SK-N-SH (cell line): Measurements from ENCODE around the gene COX6A1. TPM values are rescaled to one million over a fixed set of nuclear protein-coding genes. Genes with fewer than 3 reads are reported as not detected.

Source experiments
- CTCF ChIA-PET: fragments of 300-600, 350-600 bp; formaldehyde crosslinking; extraction: SDS; loops from one replicate; lab custom pipeline; 2021; lab: Yijun Ruan, JAX
- POLR2A ChIA-PET: fragments of 350-600 bp; sonication (Branson Sonifier 250); formaldehyde crosslinking; extraction: SDS; loops from one replicate; lab custom pipeline; 2020; ENCODE audit warnings: antibody characterized with exemption, inconsistent platforms; lab: Yijun Ruan, JAX
- DNase-seq: peaks from one replicate; pipeline ENCODE4 v3.0.0; 2012
- H2AFZ ChIP-seq: fragments of 200-600 bp; sonication (generic); 2 replicates; pipeline ENCODE4 v1.8.1; 2016; ENCODE audit warnings: antibody characterized with exemption, mild to moderate bottlenecking, low read depth
- H3F3A ChIP-seq: fragments of 200-600 bp; sonication (generic); replicated peaks from 2 replicates; pipeline ENCODE3; 2016; ENCODE audit warnings: antibody characterized with exemption, mild to moderate bottlenecking; ENCODE audit not compliant: insufficient read depth
- H3K27ac ChIP-seq, 2 experiments: fragments of 200-500 bp in 1 of 2; fragments of 200-600 bp in 1 of 2; sonication (Bioruptor generic) in 1 of 2; sonication (generic), shearing (Covaris generic) in 1 of 2; 2 replicates each; pipeline versions ENCODE4 v1.5.1 to v1.6.1; 2014 to 2016; ENCODE audit warnings: low read depth in 2 of 2, inconsistent platforms in 1 of 2, low read length in 1 of 2, mild to moderate bottlenecking in 1 of 2, mixed read lengths in 1 of 2
- H3K27me3 ChIP-seq: fragments of 200-600 bp; sonication (generic), shearing (Covaris generic); 2 replicates; pipeline ENCODE4 v1.6.1; 2016; ENCODE audit warnings: mixed run types; ENCODE audit not compliant: insufficient read depth
- H3K36me3 ChIP-seq, 2 experiments: fragments of 200-500 bp in 1 of 2; fragments of 200-600 bp in 1 of 2; sonication (Bioruptor generic) in 1 of 2; sonication (generic) in 1 of 2; replicated peaks in 1 of 2; 2 replicates each; pipeline versions ENCODE3 to v1.5.1; 2014 to 2016; ENCODE audit warnings: low read length in 1 of 2, mild to moderate bottlenecking in 1 of 2; ENCODE audit not compliant: insufficient read depth in 2 of 2, control insufficient read depth in 1 of 2
- H3K4me1 ChIP-seq, 2 experiments: fragments of 200-500 bp in 1 of 2; fragments of 200-600 bp in 1 of 2; sonication (Bioruptor generic) in 1 of 2; sonication (generic), shearing (Covaris generic) in 1 of 2; 2 replicates each; pipeline versions ENCODE4 v1.5.1 to v1.6.1; 2014 to 2016; ENCODE audit warnings: low read depth in 1 of 2, low read length in 1 of 2, mixed run types in 1 of 2; ENCODE audit not compliant: insufficient read depth in 2 of 2, control insufficient read depth in 1 of 2
- H3K4me2 ChIP-seq: fragments of 200-600 bp; sonication (generic), shearing (Covaris generic); 2 replicates; pipeline ENCODE4 v1.6.1; 2017; ENCODE audit warnings: mixed run types
- H3K4me3 ChIP-seq, 2 experiments: fragments of 200-500 bp in 1 of 2; fragments of 200-600 bp in 1 of 2; sonication (Bioruptor generic) in 1 of 2; sonication (generic), shearing (Covaris generic) in 1 of 2; 2 replicates each; pipeline versions ENCODE4 v1.5.1 to v1.8.1; 2014 to 2016; ENCODE audit warnings: low read depth in 2 of 2, inconsistent platforms in 1 of 2, low read length in 1 of 2, mild to moderate bottlenecking in 1 of 2, mixed read lengths in 1 of 2, moderate library complexity in 1 of 2
- H3K79me2 ChIP-seq: fragments of 200-600 bp; sonication (generic); 2 replicates; pipeline ENCODE4 v1.8.1; 2017; ENCODE audit warnings: mild to moderate bottlenecking; ENCODE audit not compliant: insufficient read depth
- H3K9ac ChIP-seq: fragments of 200-600 bp; sonication (generic); 2 replicates; pipeline ENCODE4 v1.6.1; 2017; ENCODE audit warnings: mixed run types
- H3K9me2 ChIP-seq: fragments of 200-600 bp; sonication (generic); 2 replicates; pipeline ENCODE4 v1.6.1; 2017; ENCODE audit warnings: mixed run types
- H3K9me3 ChIP-seq: fragments of 200-600 bp; sonication (generic); 2 replicates; pipeline ENCODE4 v1.6.1; 2017; ENCODE audit warnings: mixed run types, mild to moderate bottlenecking, moderate library complexity
- H4K20me1 ChIP-seq: fragments of 200-600 bp; sonication (generic); 2 replicates; pipeline ENCODE4 v1.6.1; 2017; ENCODE audit warnings: mild to moderate bottlenecking, mixed run types; ENCODE audit not compliant: insufficient read depth
- CHD2 ChIP-seq: fragments of 150-350 bp; IDR thresholded peaks from 2 replicates; pipeline ENCODE4 v1.6.1; 2018; ENCODE audit warnings: low read length; ENCODE audit not compliant: partially characterized antibody
- EP300 ChIP-seq, 2 experiments: IDR thresholded peaks; 2 replicates each; pipeline versions ENCODE4 v1.4.0 to v1.6.1; 2012; ENCODE audit warnings: borderline replicate concordance in 1 of 2, low read depth in 1 of 2, low read length in 1 of 2
- EZH2phosphoT487 ChIP-seq: fragments of 200-600 bp; sonication (generic); IDR thresholded peaks from 2 replicates; pipeline ENCODE4 v1.6.1; 2017; ENCODE audit warnings: low read depth, mixed run types, mild to moderate bottlenecking, antibody characterized with exemption, moderate library complexity, borderline replicate concordance
- FOXJ3 ChIP-seq: sonication (generic); formaldehyde crosslinking; IDR thresholded peaks from 2 replicates; pipeline ENCODE4 v1.5.1; 2020; ENCODE audit warnings: mild to moderate bottlenecking, missing genetic modification reagents
- FOXM1 ChIP-seq: IDR thresholded peaks from 2 replicates; pipeline ENCODE4 v1.4.0; 2012; ENCODE audit warnings: low read depth, mild to moderate bottlenecking
- MEF2A ChIP-seq: IDR thresholded peaks from 2 replicates; pipeline ENCODE4 v1.4.0; 2012; ENCODE audit warnings: low read depth, borderline replicate concordance
- NFIC ChIP-seq: IDR thresholded peaks from 2 replicates; pipeline ENCODE4 v1.4.0; 2012; ENCODE audit warnings: borderline replicate concordance
- NRF1 ChIP-seq: IDR thresholded peaks from 2 replicates; pipeline ENCODE4 v1.6.1; 2012; ENCODE audit warnings: low read depth, mild to moderate bottlenecking, low read length
- POLR2AphosphoS5 ChIP-seq: IDR thresholded peaks from 2 replicates; pipeline ENCODE4 v1.6.1; 2012; ENCODE audit warnings: low read depth, low read length
- RAD21 ChIP-seq: IDR thresholded peaks from 2 replicates; pipeline ENCODE4 v1.6.1; 2012; ENCODE audit warnings: mild to moderate bottlenecking, low read length
- RFX5 ChIP-seq: IDR thresholded peaks from 2 replicates; pipeline ENCODE4 v1.6.1; 2012; ENCODE audit warnings: mild to moderate bottlenecking, improper control_type of control experiment, low read length
- SIN3A ChIP-seq: IDR thresholded peaks from 2 replicates; pipeline ENCODE4 v1.6.1; 2012; ENCODE audit warnings: low read depth, mild to moderate bottlenecking, low read length, moderate library complexity, borderline replicate concordance
- SMC3 ChIP-seq: IDR thresholded peaks from 2 replicates; pipeline ENCODE4 v1.6.1; 2012; ENCODE audit warnings: low read depth, low read length, improper control_type of control experiment
- TCF12 ChIP-seq: IDR thresholded peaks from 2 replicates; pipeline ENCODE4 v1.4.0; 2012
- WGBS: methylation state at CpG from one replicate; pipeline ENCODE4 v1.1.6; 2017; ENCODE audit warnings: low lambda C conversion rate; 5-methylcytosine and 5-hydroxymethylcytosine counted together
- polyA plus RNA-seq, 3 experiments: library from polyadenylated mRNA; depleted of rRNA; stranded (reverse); fragments of >200 nt; gene quantifications; 2 replicates each; pipeline ENCODE4 v1.2.3, GENCODE V29; 2012
- TF ChIP-seq, protein P1 (sequence below): fragments of 150-350 bp; IDR thresholded peaks from 2 replicates; pipeline ENCODE4 v1.6.1; 2016; ENCODE audit warnings: mild to moderate bottlenecking, low read depth, low read length
- TF ChIP-seq, protein P2 (sequence below): IDR thresholded peaks from 2 replicates; pipeline ENCODE4 v1.4.0; 2012; ENCODE audit warnings: low read depth
- TF ChIP-seq, protein P3 (sequence below): fragments of 200-600 bp; sonication (generic); IDR thresholded peaks from 2 replicates; pipeline ENCODE4 v1.6.1; 2017; ENCODE audit warnings: antibody characterized with exemption, mild to moderate bottlenecking, moderate library complexity
- TF ChIP-seq, protein P4 (sequence below): IDR thresholded peaks from 2 replicates; pipeline ENCODE4; 2012

Gene COX6A1
- polyA plus RNA-seq, 1 of the 3 experiments (the other 2 are of a cell fraction), result 1,199 TPM

DNA sequence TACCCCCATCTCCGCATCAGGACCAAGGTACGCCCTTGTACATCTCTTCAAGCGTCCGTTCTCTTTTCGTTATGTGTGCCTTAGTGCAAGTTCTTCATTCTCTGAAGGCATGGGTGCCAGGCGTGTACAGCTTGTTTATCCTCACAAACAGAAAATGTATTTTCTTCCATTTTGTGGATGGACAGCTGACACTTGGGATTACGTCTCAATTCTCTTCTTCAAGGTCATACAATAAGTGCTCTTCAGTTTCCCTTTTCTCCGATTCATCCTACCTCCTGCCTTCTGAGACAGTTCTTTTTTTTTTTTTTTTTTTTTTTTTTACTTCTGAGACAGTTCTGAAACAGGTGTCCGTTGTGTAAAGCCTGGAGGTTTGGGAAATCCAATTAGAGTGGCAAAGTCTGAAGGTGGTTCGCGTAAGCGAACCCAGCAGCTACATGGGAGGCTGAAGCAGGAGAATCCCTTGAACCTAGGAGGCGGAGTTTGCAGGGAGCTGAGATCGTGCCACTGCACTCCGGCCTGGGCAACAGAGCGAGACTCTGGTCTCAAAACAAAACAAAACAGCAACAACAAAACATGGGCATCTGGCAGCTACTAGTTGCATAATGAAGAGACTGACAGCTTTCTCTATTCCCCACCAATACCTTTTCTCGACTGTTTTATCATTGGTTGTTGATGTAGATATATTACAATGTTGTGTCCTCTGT lies 734 bp downstream of the COX6A1 start:
- Histone ChIP-seq H3K79me2 (peaks cover 54% of the 10 kb centered on the region), H3K4me2 (peak overlapping the region; percentile 74), H3F3A (peaks cover 30% of the 10 kb centered on the region), H3K9me2 (no peaks in the 10 kb centered on the region), H3K27me3 (no peaks in the 10 kb centered on the region), H3K9ac (peak overlapping the region; percentile 70), H3K4me1 (peaks cover 0 to 11% of the 10 kb centered on the region in 2 experiments; a peak in 2 of 4 replicates), H3K9me3 (no peaks in the 10 kb centered on the region), H3K4me3 (peak overlapping the region; percentile 70 to 93), H3K27ac (peak overlapping the region; percentile 58 to 62; a peak in 2 of 4 replicates), H3K36me3 (peaks cover 6 to 34% of the 10 kb centered on the region in 2 experiments), H4K20me1 (peaks cover 10% of the 10 kb centered on the region), H2AFZ (peak overlapping the region; percentile 50; the same call in 1 of the 2 replicates)
- POLR2A ChIA-PET, result interaction anchor here (1.1 kb wide), 1 partner anchor 58 kb away, joined by 3 read pairs; the partner anchor contains the start of gene DYNLL1
- TF ChIP-seq, protein P1, sequence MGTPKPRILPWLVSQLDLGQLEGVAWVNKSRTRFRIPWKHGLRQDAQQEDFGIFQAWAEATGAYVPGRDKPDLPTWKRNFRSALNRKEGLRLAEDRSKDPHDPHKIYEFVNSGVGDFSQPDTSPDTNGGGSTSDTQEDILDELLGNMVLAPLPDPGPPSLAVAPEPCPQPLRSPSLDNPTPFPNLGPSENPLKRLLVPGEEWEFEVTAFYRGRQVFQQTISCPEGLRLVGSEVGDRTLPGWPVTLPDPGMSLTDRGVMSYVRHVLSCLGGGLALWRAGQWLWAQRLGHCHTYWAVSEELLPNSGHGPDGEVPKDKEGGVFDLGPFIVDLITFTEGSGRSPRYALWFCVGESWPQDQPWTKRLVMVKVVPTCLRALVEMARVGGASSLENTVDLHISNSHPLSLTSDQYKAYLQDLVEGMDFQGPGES, result no peak
- TF ChIP-seq SMC3, result no peak
- no peak for TF ChIP-seq POLR2AphosphoS5
- TF ChIP-seq TCF12, result no peak
- TF ChIP-seq RFX5, result no peak
- TF ChIP-seq NFIC, result no peak
- 38% methylated on average over 17 of the region's 17 CpGs for WGBS
- CTCF ChIA-PET, result interaction anchor here (0.6 to 2.6 kb wide), 13 partner anchors 9 to 145 kb away, joined by 3 to 10 read pairs (median 4); partner anchors contain the start of gene SRSF9
- no peak for DNase-seq

DNA sequence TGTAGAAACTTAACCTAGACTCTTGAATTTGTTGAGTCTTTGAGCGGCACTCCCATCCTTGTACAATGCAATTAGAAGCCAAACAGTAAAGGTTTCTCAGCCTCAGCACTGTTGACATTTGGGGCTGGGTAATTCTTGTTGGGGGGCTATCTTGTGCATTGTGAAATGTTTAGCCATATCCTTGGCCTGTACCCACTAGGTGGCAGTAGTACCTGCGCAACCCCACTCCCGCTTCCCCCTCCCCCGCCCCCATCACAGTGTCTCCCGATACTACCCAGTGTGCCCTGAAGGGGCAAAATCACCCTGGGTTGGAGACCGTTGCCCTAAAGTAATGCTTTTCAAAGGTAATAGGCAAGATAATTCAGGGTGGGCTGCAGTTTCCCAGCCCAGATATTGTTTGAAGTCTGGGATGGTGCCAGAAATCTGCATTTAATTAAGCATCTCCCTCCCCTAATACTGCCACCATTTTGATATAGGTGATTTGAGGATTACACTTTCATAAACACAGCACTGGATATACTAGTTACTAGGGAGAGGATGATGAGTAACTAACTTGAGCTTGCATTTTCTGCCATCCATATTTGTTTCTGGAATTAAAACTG lies 1.8 kb downstream of the COX6A1 start:
- POLR2A ChIA-PET, result no interaction called here
- TF ChIP-seq, protein P2, sequence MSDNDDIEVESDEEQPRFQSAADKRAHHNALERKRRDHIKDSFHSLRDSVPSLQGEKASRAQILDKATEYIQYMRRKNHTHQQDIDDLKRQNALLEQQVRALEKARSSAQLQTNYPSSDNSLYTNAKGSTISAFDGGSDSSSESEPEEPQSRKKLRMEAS, result no peak
- TF ChIP-seq NRF1, result no peak
- TF ChIP-seq RFX5, result no peak
- TF ChIP-seq SIN3A, result no peak
- TF ChIP-seq, protein P3, sequence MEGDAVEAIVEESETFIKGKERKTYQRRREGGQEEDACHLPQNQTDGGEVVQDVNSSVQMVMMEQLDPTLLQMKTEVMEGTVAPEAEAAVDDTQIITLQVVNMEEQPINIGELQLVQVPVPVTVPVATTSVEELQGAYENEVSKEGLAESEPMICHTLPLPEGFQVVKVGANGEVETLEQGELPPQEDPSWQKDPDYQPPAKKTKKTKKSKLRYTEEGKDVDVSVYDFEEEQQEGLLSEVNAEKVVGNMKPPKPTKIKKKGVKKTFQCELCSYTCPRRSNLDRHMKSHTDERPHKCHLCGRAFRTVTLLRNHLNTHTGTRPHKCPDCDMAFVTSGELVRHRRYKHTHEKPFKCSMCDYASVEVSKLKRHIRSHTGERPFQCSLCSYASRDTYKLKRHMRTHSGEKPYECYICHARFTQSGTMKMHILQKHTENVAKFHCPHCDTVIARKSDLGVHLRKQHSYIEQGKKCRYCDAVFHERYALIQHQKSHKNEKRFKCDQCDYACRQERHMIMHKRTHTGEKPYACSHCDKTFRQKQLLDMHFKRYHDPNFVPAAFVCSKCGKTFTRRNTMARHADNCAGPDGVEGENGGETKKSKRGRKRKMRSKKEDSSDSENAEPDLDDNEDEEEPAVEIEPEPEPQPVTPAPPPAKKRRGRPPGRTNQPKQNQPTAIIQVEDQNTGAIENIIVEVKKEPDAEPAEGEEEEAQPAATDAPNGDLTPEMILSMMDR, result peak; percentile 73
- TF ChIP-seq RAD21, result peak; percentile 57
- no peak for TF ChIP-seq FOXJ3 (CRISPR knock-in tag)
- TF ChIP-seq CHD2, result peak; percentile 68
- TF ChIP-seq, protein P1, result no peak
- TF ChIP-seq MEF2A, result no peak
- TF ChIP-seq FOXM1, result no peak
- peak; percentile 38 for TF ChIP-seq TCF12
- peak; percentile 31; the same call in 1 of the 2 replicates for TF ChIP-seq SMC3
- TF ChIP-seq EZH2phosphoT487, result no peak
- TF ChIP-seq EP300 (IDR thresholded peaks at IDR 0.05; ENCODE audit: borderline replicate concordance in 1 of 2, low read depth in 1 of 2, low read length in 1 of 2), result no peak
- TF ChIP-seq, protein P4, sequence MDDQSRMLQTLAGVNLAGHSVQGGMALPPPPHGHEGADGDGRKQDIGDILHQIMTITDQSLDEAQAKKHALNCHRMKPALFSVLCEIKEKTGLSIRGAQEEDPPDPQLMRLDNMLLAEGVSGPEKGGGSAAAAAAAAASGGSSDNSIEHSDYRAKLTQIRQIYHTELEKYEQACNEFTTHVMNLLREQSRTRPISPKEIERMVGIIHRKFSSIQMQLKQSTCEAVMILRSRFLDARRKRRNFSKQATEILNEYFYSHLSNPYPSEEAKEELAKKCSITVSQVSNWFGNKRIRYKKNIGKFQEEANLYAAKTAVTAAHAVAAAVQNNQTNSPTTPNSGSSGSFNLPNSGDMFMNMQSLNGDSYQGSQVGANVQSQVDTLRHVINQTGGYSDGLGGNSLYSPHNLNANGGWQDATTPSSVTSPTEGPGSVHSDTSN, result no peak
- TF ChIP-seq, all 33 proteins: peak for 5
- peaks cover 0 to 11% of the 10 kb centered on the region in 2 experiments; a peak in 2 of 4 replicates for H3K4me1 ChIP-seq
- H3K9me2 ChIP-seq, result no peaks in the 10 kb centered on the region
- H2AFZ ChIP-seq, result 0 out of 2 replicates have a peak overlapping the region, but pooled peaks have one; percentile 10
- peaks cover 17 to 45% of the 10 kb centered on the region in 2 experiments for H3K36me3 ChIP-seq
- 16% methylated on average over 6 of the region's 6 CpGs for WGBS
- H3K9ac ChIP-seq, result no peak overlapping the region
- peak overlapping the region in 1 of 2 experiments; percentile 29; a peak in 1 of 4 replicates for H3K4me3 ChIP-seq
- H4K20me1 ChIP-seq, result peaks cover 10% of the 10 kb centered on the region
- peak overlapping the region in 1 of 2 experiments; percentile 24; a peak in 1 of 4 replicates for H3K27ac ChIP-seq
- H3K27me3 ChIP-seq, result no peaks in the 10 kb centered on the region
- CTCF ChIA-PET, result interaction anchor here (0.5 to 2.6 kb wide), 18 partner anchors 9 to 138 kb away, joined by 3 to 10 read pairs (median 4); partner anchors contain the start of genes PLA2G1B and SIRT4
- no peaks in the 10 kb centered on the region for H3K9me3 ChIP-seq
- DNase-seq, result peak; percentile 89
- peak overlapping the region; percentile 74 for H3K4me2 ChIP-seq
- peaks cover 37% of the 10 kb centered on the region for H3F3A ChIP-seq
- H3K79me2 ChIP-seq, result peaks cover 65% of the 10 kb centered on the region
